Activated CD4-positive, alpha-beta T cell treated with anti-CD3 and anti-CD28 coated beads, Interleukin-2, amount 50 U/mL, for 16 hours (primary cell): ENCODE results near the gene OLFM2.

ENCODE experiments used
- DNase-seq: peaks from one replicate; pipeline ENCODE4 v3.0.0-alpha.2; 2020

The OLFM2 gene

GRCh38 chr19:9903336-9903735, 33.0 kb downstream of the OLFM2 start:
- no peak for DNase-seq

DNA sequence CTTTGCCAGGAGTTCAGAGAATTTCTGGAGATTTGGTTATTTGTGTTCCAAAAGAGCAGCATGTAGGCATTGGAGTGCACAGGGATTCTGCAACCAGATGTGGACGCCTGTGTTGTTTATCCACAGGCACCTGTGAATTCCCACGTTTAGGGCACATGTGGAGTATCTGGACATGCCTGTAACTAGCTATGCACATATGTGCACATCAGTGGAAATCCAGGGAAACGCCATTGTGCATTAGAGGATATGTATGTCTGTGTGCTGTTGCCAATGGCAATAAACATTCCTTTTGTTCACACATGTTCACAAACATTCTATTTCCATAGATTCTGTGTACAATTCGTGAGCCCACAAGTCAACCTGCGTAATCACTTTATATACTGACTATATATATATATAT, 34.7 kb downstream of the OLFM2 start:
- DNase-seq = no peak

- no peak for DNase-seq
Measured at GRCh38 chr19:9901020-9901419, 35.3 kb downstream of the OLFM2 start.

DNA sequence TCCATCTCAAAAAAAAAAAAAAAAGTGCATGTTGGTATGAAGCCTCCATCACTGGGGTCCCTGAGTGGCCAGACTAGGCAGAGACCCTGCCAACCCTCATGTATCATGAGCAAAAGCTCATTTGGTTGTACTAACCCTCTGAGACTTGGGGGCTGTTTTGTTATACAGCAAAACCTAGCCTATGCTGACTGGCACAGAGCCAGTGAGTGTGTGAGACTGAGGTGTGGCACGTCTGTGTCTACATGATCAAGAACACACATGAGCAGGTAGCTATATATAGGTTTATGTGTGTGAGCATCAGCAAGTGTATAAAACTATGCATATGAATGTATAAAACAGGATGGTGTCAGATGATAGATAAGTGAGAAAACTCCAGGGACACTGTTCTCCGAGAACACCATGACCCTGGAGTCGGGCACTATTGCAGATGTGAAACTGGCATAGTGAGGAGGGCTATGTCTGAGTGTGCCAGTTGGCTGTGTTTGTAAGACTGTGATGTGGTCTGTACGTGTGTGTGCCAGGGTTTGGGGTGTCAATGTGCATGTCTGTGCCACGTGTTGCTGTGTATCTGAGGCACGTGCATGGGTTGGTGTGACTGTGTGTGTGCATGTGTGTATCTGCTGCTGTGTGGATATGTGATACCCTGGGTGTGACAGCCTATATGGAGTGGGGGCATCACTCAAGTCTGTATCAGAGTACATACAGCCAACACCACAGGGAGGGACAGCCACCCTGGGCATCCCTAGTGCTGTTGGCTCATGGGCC, 44.5 kb downstream of the OLFM2 start:
- DNase-seq = no peak

DNA sequence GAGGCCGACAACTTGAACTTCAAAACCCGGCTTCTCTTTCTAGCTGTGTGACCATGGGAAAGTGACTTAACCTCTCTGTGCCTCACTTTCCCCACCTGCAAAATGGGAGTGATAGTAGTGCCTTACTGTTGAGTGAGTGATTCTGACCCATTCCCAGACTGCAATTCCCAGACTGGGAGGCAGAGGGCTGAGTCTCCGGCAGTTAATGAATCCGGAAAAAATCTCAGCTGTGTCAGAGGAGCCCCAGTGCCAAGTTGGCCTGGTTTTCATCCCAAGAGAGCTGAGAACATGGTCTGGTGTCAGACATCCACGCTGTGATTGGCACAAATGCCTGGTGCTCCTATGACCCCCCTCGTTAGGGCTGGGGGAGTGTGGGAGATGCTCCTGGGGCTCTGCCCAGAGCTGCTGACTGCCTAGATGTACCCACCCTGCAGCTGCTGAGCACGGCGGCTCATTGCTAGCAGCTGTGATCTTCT, 51.2 kb downstream of the OLFM2 start:
- no peak for DNase-seq

- no peak for DNase-seq
Measured at GRCh38 chr19:9883764-9884163, 52.6 kb downstream of the OLFM2 start.

GRCh38 chr19:9883231-9883758, 53.0 kb downstream of the OLFM2 start:
- DNase-seq = no peak

GRCh38 chr19:9881720-9882119, 54.6 kb downstream of the OLFM2 start:
- no peak for DNase-seq

DNA sequence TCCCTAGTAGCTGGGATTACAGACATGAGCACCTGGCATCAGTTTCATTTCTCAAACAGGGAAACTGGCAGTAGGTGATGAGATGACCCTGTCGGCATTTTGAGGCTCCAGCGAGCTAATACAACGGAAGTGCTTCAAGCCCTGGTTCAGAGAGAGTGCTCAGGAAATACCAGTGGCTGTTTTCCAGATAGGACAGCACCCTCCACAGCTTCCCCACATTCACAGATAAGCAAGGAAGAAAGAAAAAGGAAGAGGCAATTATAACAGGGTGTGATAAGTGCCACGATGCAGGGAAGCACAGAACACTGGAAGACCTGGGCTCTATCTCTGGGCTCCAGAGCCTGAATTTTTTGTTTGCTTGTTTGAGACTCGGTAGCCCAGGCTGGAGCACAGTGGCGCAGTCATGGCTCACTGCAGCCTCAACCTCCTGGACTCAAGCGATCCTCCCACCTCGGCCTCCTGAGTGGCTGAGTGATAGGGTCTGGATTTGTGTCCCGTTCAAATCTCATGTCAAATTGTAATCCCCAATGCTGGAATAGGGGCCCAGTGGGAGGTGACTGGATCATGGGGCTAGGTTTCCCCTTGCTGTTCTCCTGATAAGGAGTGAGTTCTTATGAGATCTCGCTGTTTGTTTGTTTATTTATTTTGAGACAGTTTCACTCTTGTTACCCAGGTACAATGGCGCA, 57.7 kb downstream of the OLFM2 start:
- no peak for DNase-seq

DNA sequence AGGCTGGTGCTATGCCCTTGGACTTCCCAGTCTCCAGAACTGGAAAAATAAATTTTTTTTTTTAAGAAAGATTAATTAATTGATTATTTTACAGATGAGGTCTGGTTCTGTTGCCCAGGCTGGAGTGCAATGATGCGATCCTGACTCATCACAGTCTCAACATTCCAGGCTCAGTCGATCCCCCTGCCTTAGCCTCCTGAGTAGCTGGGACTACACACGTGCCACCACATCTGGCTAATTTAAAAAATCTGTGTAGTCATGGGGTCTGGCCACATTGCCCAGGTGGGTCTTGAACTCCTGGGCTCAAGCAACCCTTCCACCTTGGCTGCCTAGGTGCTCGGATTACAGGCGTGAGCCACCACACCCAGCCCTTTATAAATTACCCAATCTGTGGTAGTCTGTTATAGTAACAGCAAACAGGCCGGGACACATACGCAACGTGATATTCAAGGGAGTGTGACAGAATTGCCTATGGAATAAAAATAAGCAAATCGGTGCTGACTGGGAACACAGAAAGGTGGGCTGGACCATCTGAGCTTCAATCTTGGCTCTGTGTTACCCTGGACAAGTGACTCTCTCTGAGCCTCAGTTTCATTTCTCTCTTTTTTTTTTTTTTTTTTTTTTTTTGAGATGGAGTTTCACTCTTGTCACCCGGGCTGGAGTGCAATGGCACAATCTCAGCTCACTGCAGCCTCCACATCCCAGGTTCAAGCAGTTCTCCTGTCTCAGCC, 58.4 kb downstream of the OLFM2 start:
- DNase-seq = no peak

- DNase-seq = no peak
Measured at GRCh38 chr19:9875796-9876195, 60.5 kb downstream of the OLFM2 start.

DNA sequence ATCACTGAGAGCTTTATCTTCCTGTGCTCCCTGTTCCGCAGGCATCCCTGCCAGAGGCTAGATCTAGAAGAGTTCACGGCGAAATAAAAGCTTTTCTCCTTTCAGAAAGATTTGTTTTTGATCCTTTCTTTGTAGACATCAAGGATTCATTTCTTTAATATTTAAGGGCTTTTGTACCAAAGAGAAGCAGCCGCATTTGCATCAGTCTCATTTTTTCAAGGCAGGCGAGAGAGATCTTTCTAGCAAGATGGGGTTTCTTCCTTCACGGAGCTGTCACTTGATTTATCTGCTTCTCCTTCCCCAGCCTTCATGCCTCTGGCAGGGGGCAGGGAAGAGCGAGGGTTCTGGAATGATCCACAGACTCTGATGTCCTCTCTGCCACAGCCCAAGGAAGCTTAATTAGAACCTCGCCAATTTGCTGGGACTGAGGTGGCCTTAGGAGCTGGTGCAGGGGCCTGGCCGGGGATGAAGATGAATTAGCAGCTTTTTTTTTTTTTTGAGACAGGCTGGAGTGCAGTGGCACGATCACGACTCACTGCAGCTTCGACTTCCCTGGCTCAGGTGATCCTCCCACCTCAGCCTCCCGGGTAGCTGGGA, 61.2 kb downstream of the OLFM2 start:
- DNase-seq = no peak

DNA sequence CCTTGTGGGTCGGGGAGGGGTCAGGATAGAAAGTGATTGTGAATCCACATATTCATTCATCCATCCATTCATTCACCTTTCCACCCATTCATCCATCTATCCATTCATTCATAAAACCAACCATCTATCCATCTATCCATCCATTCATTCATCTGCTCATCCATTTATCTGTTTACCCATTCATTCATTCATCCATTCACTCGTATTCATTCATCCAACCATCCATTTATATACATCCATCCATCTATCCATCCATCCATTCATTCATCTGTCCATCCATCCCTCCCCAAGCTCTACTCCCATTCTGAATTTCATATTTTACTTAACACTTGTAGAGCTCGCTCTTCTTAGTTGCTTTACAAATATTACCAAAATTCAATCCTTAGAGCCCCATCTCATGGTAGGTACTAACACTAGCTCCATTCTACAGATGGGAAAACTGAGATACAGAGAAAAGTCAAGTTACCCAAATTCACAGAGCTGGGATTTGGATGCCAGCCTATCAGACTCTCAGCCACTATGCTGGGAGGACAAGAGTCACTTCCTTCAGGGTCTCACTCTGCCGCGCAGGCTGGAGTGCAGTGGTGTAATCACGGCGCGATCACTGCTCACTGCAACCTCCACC, 63.6 kb downstream of the OLFM2 start:
- no peak for DNase-seq

- no peak for DNase-seq
Measured at GRCh38 chr19:9871626-9872338, 64.5 kb downstream of the OLFM2 start.

- DNase-seq = no peak
Measured at GRCh38 chr19:9868983-9869617, 67.2 kb downstream of the OLFM2 start.

GRCh38 chr19:9865732-9866501, 70.4 kb downstream of the OLFM2 start:
- DNase-seq = no peak

- no peak for DNase-seq
Measured at GRCh38 chr19:9863759-9864158, 72.6 kb downstream of the OLFM2 start.

DNA sequence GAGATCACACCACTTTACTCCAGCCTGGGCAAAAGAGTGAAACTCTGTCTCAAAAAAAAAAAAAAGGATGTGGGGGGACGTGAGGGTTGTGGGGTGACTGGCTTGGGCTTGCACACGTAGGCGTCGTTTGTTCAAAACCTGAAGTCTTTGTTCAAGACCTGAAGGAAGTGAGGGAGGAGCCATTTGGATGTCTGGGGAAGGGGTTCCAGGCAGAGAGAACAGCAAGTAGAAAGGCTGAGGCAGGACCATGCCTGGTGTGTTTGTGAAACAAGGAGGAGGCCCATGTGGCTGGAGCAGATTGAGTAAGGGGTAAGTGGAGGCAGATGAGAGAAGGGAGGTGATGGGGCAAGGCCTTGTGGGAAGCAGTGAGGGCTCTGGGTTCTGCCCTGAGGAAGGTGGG, 73.4 kb downstream of the OLFM2 start:
- DNase-seq = no peak

DNA sequence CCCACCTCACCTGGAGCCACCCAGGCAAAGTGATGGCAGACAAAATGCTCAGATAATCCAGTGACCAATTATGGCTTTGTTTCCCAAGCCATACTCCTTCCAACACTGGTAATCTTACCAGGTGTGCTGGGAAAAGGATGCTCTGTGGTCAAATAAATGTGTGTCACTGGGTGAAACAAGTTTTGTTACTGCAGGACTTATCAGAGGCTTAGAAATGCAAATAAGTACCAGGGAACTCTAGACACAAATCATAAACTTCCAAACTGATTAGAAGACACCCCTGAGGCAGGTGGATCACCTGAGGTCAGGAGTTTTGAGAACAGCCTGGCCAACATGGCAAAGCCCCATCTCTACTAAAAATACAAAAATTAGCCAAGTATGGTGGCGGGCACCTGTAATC, 74.8 kb downstream of the OLFM2 start:
- no peak for DNase-seq

DNA sequence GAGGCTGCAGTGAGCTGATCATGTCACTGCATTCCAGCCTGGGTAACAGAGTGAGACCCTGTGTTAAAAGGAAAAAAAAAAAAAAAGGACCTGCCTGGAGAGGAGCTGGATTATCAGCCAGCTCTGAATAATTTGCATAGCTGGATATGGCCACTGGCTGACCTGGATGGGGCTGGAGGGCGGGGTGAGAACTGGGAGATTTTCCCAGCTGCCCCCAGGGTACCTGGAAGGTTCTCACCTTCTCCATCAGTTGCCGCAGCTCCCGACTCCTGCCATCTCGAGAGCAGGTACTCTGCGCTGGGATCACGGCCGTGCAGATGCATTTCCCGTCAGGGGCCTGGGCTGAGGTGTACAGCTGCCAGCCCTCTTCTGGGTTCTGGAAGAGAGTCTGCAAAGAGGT, 75.9 kb downstream of the OLFM2 start:
- no peak for DNase-seq

GRCh38 chr19:9858766-9859165, 77.5 kb downstream of the OLFM2 start:
- DNase-seq = no peak
